ENCODE results near the gene LMNB1. TPM values are rescaled to one million over a fixed set of nuclear protein-coding genes. Genes with fewer than 3 reads are reported as not detected.
"Not testable (repeated sequence)": the region's sequence is repeated elsewhere in the genome, so short reads cannot be mapped to it uniquely, and the experiment has no call there.

LMNB1 gene
- polyA plus RNA-seq, 4 donors, result 3.1 to 55.3 (median 27.4) TPM

- Histone ChIP-seq H3K4me3 (ENCODE audit: low read depth in 1 of 3, low read length in 3 of 3) (no peak overlapping the region), H3K27me3 (ENCODE audit: control insufficient read depth in 3 of 3, insufficient read depth in 3 of 3, low read length in 3 of 3) (no peaks in the 10 kb centered on the region), H3K9me3 (ENCODE audit: control insufficient read depth in 2 of 2, insufficient read depth in 1 of 2, low read depth in 1 of 2, low read length in 1 of 2) (no peaks in the 10 kb centered on the region), H3K4me1 (ENCODE audit: control insufficient read depth in 3 of 3, insufficient read depth in 2 of 3, low read depth in 1 of 3, low read length in 2 of 3) (peaks cover 0 to 1% (median 0%) of the 10 kb centered on the region in 3 donors), H3K36me3 (ENCODE audit: control insufficient read depth in 3 of 3, insufficient read depth in 2 of 3, low read depth in 1 of 3, low read length in 3 of 3) (peaks cover 2 to 37% (median 3%) of the 10 kb centered on the region in 3 donors), H3K27ac (ENCODE audit: low read depth in 1 of 3, low read length in 2 of 3) (no peak overlapping the region)
- 90 to 92% (median 91%) methylated on average over 7 of the region's 7 CpGs for WGBS, 3 donors
- DNase-seq (no peak), FAIRE-seq (no peak)
Measured at GRCh38 chr5:126809916-126810315, 33.0 kb downstream of the LMNB1 start.

GRCh38 chr5:126810596-126811380, 33.9 kb downstream of the LMNB1 start:
- no peak for FAIRE-seq
- H3K4me3 ChIP-seq (ENCODE audit: low read depth in 1 of 3, low read length in 3 of 3), result no peak overlapping the region
- H3K4me1 ChIP-seq (ENCODE audit: control insufficient read depth in 3 of 3, insufficient read depth in 2 of 3, low read depth in 1 of 3, low read length in 2 of 3), result no peaks in the 10 kb centered on the region
- H3K36me3 ChIP-seq (ENCODE audit: control insufficient read depth in 3 of 3, insufficient read depth in 2 of 3, low read depth in 1 of 3, low read length in 3 of 3), result peaks cover 2 to 37% (median 3%) of the 10 kb centered on the region in 3 donors
- DNase-seq, result no peak
- H3K27ac ChIP-seq (ENCODE audit: low read depth in 1 of 3, low read length in 2 of 3), result peak overlapping the region in 1 of 3 donors; percentile 89
- WGBS, 3 donors, result 80 to 90% (median 87%) methylated on average over 4 of the region's 4 CpGs
- no peaks in the 10 kb centered on the region for H3K9me3 ChIP-seq (ENCODE audit: control insufficient read depth in 2 of 2, insufficient read depth in 1 of 2, low read depth in 1 of 2, low read length in 1 of 2)
- no peaks in the 10 kb centered on the region for H3K27me3 ChIP-seq (ENCODE audit: control insufficient read depth in 3 of 3, insufficient read depth in 3 of 3, low read length in 3 of 3)

GRCh38 chr5:126811515-126812198, 34.7 kb downstream of the LMNB1 start:
- H3K9me3 ChIP-seq (ENCODE audit: control insufficient read depth in 2 of 2, insufficient read depth in 1 of 2, low read depth in 1 of 2, low read length in 1 of 2), result no peaks in the 10 kb centered on the region
- peak overlapping the region in 1 of 3 donors; percentile 68 for H3K27ac ChIP-seq (ENCODE audit: low read depth in 1 of 3, low read length in 2 of 3)
- FAIRE-seq (no peak), DNase-seq (no peak)
- H3K36me3 ChIP-seq (ENCODE audit: control insufficient read depth in 3 of 3, insufficient read depth in 2 of 3, low read depth in 1 of 3, low read length in 3 of 3), result peaks cover 2 to 30% (median 3%) of the 10 kb centered on the region in 3 donors
- H3K4me1 ChIP-seq (ENCODE audit: control insufficient read depth in 3 of 3, insufficient read depth in 2 of 3, low read depth in 1 of 3, low read length in 2 of 3), result no peaks in the 10 kb centered on the region
- no peak overlapping the region for H3K4me3 ChIP-seq (ENCODE audit: low read depth in 1 of 3, low read length in 3 of 3)
- 72 to 76% (median 73%) methylated on average over 6 of the region's 6 CpGs for WGBS, 3 donors
- H3K27me3 ChIP-seq (ENCODE audit: control insufficient read depth in 3 of 3, insufficient read depth in 3 of 3, low read length in 3 of 3), result no peaks in the 10 kb centered on the region

GRCh38 chr5:126812199-126812570, 35.2 kb downstream of the LMNB1 start:
- 65 to 82% (median 72%) methylated on average over 4 of the region's 4 CpGs for WGBS, 3 donors
- H3K4me3 ChIP-seq (ENCODE audit: low read depth in 1 of 3, low read length in 3 of 3), result no peak overlapping the region
- H3K27me3 ChIP-seq (ENCODE audit: control insufficient read depth in 3 of 3, insufficient read depth in 3 of 3, low read length in 3 of 3), result no peaks in the 10 kb centered on the region
- H3K9me3 ChIP-seq (ENCODE audit: control insufficient read depth in 2 of 2, insufficient read depth in 1 of 2, low read depth in 1 of 2, low read length in 1 of 2), result no peaks in the 10 kb centered on the region
- H3K27ac ChIP-seq (ENCODE audit: low read depth in 1 of 3, low read length in 2 of 3), result peak overlapping the region in 1 of 3 donors; percentile 90
- H3K36me3 ChIP-seq (ENCODE audit: control insufficient read depth in 3 of 3, insufficient read depth in 2 of 3, low read depth in 1 of 3, low read length in 3 of 3), result peaks cover 0 to 26% (median 4%) of the 10 kb centered on the region in 3 donors
- H3K4me1 ChIP-seq (ENCODE audit: control insufficient read depth in 3 of 3, insufficient read depth in 2 of 3, low read depth in 1 of 3, low read length in 2 of 3), result no peaks in the 10 kb centered on the region
- DNase-seq (no peak), FAIRE-seq (no peak)

GRCh38 chr5:126813799-126814198, 36.9 kb downstream of the LMNB1 start:
- H3K27me3 ChIP-seq (ENCODE audit: control insufficient read depth in 3 of 3, insufficient read depth in 3 of 3, low read length in 3 of 3); H3K4me3 ChIP-seq (ENCODE audit: low read depth in 1 of 3, low read length in 3 of 3); H3K4me1 ChIP-seq (ENCODE audit: control insufficient read depth in 3 of 3, insufficient read depth in 2 of 3, low read depth in 1 of 3, low read length in 2 of 3); H3K27ac ChIP-seq (ENCODE audit: low read depth in 1 of 3, low read length in 2 of 3); DNase-seq; FAIRE-seq; H3K9me3 ChIP-seq (ENCODE audit: control insufficient read depth in 2 of 2, insufficient read depth in 1 of 2, low read depth in 1 of 2, low read length in 1 of 2): not testable (repeated sequence)
- WGBS, 3 donors, result 90 to 95% (median 91%) methylated on average over 9 of the region's 9 CpGs
- peaks cover 0 to 21% (median 4%) of the 10 kb centered on the region in 3 donors for H3K36me3 ChIP-seq (ENCODE audit: control insufficient read depth in 3 of 3, insufficient read depth in 2 of 3, low read depth in 1 of 3, low read length in 3 of 3)

- no peak for DNase-seq
- no peak overlapping the region for H3K27ac ChIP-seq (ENCODE audit: low read depth in 1 of 3, low read length in 2 of 3)
- 87 to 95% (median 92%) methylated on average over 2 of the region's 2 CpGs for WGBS, 3 donors
- H3K4me1 ChIP-seq (ENCODE audit: control insufficient read depth in 3 of 3, insufficient read depth in 2 of 3, low read depth in 1 of 3, low read length in 2 of 3), result no peaks in the 10 kb centered on the region
- no peak for FAIRE-seq
- peaks cover 0 to 21% (median 4%) of the 10 kb centered on the region in 3 donors for H3K36me3 ChIP-seq (ENCODE audit: control insufficient read depth in 3 of 3, insufficient read depth in 2 of 3, low read depth in 1 of 3, low read length in 3 of 3)
- H3K4me3 ChIP-seq (ENCODE audit: low read depth in 1 of 3, low read length in 3 of 3), result no peak overlapping the region
- no peaks in the 10 kb centered on the region for H3K27me3 ChIP-seq (ENCODE audit: control insufficient read depth in 3 of 3, insufficient read depth in 3 of 3, low read length in 3 of 3)
- no peaks in the 10 kb centered on the region for H3K9me3 ChIP-seq (ENCODE audit: control insufficient read depth in 2 of 2, insufficient read depth in 1 of 2, low read depth in 1 of 2, low read length in 1 of 2)
Measured at GRCh38 chr5:126814721-126815404, 37.9 kb downstream of the LMNB1 start.

- Histone ChIP-seq H3K36me3 (ENCODE audit: control insufficient read depth in 3 of 3, insufficient read depth in 2 of 3, low read depth in 1 of 3, low read length in 3 of 3) (peaks cover 0 to 23% (median 4%) of the 10 kb centered on the region in 3 donors), H3K9me3 (ENCODE audit: control insufficient read depth in 2 of 2, insufficient read depth in 1 of 2, low read depth in 1 of 2, low read length in 1 of 2) (no peaks in the 10 kb centered on the region), H3K4me1 (ENCODE audit: control insufficient read depth in 3 of 3, insufficient read depth in 2 of 3, low read depth in 1 of 3, low read length in 2 of 3) (no peaks in the 10 kb centered on the region), H3K4me3 (ENCODE audit: low read depth in 1 of 3, low read length in 3 of 3) (no peak overlapping the region), H3K27me3 (ENCODE audit: control insufficient read depth in 3 of 3, insufficient read depth in 3 of 3, low read length in 3 of 3) (no peaks in the 10 kb centered on the region), H3K27ac (ENCODE audit: low read depth in 1 of 3, low read length in 2 of 3) (no peak overlapping the region)
- FAIRE-seq (no peak), DNase-seq (no peak)
- 95 to 98% (median 97%) methylated on average over 8 of the region's 8 CpGs for WGBS, 3 donors
Measured at GRCh38 chr5:126816649-126817048, 39.7 kb downstream of the LMNB1 start.

- H3K9me3 ChIP-seq (ENCODE audit: control insufficient read depth in 2 of 2, insufficient read depth in 1 of 2, low read depth in 1 of 2, low read length in 1 of 2), result no peaks in the 10 kb centered on the region
- H3K4me3 ChIP-seq (ENCODE audit: low read depth in 1 of 3, low read length in 3 of 3), result no peak overlapping the region
- H3K36me3 ChIP-seq (ENCODE audit: control insufficient read depth in 3 of 3, insufficient read depth in 2 of 3, low read depth in 1 of 3, low read length in 3 of 3), result peaks cover 0 to 23% (median 2%) of the 10 kb centered on the region in 3 donors
- no peak overlapping the region for H3K27ac ChIP-seq (ENCODE audit: low read depth in 1 of 3, low read length in 2 of 3)
- no peaks in the 10 kb centered on the region for H3K4me1 ChIP-seq (ENCODE audit: control insufficient read depth in 3 of 3, insufficient read depth in 2 of 3, low read depth in 1 of 3, low read length in 2 of 3)
- DNase-seq, result no peak
- FAIRE-seq, result no peak
- WGBS, 3 donors, result 93 to 98% (median 96%) methylated on average over 4 of the region's 4 CpGs
- no peaks in the 10 kb centered on the region for H3K27me3 ChIP-seq (ENCODE audit: control insufficient read depth in 3 of 3, insufficient read depth in 3 of 3, low read length in 3 of 3)
Measured at GRCh38 chr5:126818736-126819135, 41.8 kb downstream of the LMNB1 start.
